NCI-H146 treated with DMSO at 0.1 percent for 48 hours (cell line): ENCODE measurements around the gene PACSIN2.

Experiments
- DNase-seq: peaks from one replicate; lab custom pipeline; 2025; ENCODE audit not compliant: unreplicated experiment; lab: John Stamatoyannopoulos, UW

Gene PACSIN2

DNA sequence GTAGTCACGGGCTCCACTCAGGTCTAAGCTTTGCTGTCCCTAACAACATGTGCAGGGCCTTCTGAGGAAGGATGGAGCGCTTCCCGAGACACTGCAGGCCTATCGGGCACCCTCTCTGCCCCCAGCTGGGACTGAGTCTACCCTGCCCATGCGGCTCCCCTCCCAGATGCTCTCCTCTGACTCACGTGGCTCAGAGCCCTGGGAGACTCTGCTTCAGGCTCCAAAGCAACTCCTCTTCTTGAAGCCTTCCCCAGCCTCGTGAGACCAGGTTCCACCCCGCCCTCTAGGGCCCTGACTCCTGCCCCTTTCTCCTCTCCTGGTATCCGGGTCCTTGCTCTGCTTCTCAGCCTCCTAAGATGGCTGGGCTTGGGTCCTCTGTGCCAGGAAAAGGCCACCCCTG is 129.5 kb downstream of the PACSIN2 start:
- DNase-seq: no peak

DNA sequence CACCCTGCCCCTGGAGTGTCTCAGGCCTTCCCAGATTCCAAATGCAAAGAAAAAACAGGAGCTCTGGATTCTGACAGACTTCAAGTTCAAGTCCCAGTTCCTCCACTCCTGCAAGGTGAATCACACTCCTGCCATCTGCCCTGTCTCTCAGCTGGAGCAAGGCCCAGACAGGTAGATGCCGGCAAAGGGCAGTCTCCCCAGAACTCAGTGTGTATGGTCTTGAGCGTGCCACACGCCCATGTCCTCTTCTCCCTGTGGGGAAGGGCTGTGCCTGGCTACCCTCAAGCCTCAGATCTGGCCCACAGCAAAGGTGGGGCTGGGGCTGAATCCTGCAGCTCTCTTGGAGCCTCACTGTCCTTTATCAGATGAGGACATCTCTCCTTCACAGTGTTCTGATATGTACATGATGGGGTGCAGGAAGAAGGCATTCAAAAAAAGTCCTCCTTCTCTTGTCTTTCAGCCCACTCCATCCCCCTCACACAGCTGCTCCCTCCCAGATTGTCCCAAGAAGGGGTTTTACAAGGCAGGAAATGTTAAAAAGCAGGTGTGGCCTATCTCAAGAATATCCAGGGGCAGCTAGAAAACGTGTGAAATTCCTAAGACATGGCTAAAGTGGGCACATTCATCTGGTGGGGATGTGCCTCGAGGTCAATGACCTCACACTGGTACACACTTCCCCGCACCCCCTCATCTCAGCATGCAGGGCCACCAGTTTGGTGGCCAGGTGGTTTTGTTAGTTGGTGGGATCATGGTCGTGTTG is 130.2 kb downstream of the PACSIN2 start:
- no peak for DNase-seq

DNA sequence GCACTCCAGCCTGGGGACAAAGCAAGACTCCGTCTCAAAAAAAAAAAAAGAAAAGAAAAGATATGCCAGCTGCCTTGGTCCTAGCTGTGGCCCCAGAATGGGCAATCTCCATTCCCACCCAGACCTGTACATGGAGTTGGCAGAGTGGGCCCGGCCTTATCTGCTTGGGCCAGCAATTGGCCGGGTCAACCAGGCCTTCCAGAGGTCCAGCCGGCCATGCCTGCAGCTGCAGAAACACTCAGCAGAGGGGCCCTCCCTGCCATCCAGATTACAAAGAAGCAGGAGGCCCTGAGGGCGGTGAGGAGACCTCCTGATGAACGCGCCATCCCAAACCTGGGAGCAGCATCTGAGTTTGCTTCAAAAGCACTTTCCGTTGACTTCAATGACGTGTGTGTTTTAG is 131.0 kb downstream of the PACSIN2 start:
- DNase-seq: no peak

- DNase-seq: no peak
Observed at GRCh38 chr22:42883121-42883520, 131.8 kb downstream of the PACSIN2 start.

DNA sequence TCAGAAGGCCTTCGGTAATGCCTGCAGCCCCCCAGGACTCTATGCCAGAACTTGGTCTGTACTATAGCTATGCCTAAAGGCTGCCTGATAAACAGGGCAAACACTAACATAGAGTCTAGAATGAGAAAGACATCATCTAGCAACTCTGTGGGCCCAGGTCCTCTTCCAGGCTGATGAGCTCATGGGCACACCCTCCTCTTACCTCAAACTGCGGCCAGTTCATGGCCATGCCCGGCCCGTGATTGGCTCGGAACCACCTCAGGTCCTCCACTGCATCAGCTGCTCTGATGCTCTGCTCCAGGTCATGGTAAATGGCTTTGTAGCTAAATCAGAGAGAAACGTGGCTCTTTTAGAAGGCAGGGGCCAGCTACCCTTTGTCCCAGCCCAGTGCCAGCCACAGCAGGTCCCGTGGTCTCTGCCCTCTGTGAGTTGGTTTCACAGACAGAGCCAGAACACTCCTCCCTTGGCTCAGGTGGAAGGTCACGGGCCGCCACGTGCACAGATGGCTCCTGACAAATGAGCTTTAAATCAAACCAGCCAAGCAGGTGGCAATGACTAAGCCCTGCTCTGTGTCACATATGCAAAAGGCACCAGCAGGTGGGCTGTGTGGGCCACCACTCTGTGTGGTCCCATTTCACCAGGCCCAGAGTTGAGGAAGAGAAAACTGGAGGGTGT is 132.8 kb downstream of the PACSIN2 start:
- no peak for DNase-seq

DNA sequence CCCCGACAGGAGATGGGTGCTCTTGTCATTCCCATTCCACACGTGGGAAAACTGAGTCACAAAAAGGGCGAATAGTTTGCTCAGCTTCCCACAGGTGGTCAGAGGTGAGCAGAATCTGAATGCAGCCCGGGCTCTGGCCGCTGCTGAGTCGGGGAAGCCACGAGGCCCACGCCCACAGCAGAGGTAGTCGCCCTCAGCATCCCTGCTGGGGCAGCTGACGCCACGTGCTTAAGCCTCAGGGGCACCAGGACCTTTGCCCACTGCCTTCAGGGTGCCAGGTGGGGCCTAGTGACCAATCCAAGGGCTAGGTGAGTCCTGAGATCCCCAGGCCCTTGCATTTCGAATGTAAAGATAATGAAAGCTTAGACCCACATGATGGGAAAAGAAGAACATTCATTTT is 133.7 kb downstream of the PACSIN2 start:
- DNase-seq: no peak

DNA sequence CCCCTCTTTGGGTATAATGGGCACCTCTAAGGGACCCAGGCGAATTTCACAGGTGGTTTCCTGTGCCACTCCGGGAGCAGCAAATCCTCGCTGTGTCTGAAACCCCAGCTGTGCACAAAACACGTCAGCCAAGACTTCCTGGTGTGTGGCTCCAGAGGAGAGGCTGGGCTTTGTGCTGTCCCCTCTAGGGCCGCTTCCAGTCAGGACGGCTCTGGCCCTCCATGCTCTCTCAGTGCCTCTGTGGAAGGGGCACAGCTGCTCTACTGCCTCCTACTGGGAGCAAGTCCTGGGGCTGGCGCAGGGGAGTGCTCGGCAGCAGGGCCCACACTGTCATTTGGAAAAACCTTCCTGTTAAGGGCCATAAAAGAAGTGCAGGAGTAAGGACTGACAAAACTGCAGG is 134.1 kb downstream of the PACSIN2 start:
- no peak for DNase-seq

- DNase-seq: peak; percentile 19
Observed at GRCh38 chr22:42879371-42880021, 135.5 kb downstream of the PACSIN2 start.

GRCh38 chr22:42878561-42879305 is 136.2 kb downstream of the PACSIN2 start:
- no peak for DNase-seq

GRCh38 chr22:42877597-42878340 is 137.2 kb downstream of the PACSIN2 start:
- no peak for DNase-seq

GRCh38 chr22:42877158-42877557 is 137.8 kb downstream of the PACSIN2 start:
- DNase-seq: no peak

GRCh38 chr22:42876041-42876440 is 138.9 kb downstream of the PACSIN2 start:
- DNase-seq: no peak

DNA sequence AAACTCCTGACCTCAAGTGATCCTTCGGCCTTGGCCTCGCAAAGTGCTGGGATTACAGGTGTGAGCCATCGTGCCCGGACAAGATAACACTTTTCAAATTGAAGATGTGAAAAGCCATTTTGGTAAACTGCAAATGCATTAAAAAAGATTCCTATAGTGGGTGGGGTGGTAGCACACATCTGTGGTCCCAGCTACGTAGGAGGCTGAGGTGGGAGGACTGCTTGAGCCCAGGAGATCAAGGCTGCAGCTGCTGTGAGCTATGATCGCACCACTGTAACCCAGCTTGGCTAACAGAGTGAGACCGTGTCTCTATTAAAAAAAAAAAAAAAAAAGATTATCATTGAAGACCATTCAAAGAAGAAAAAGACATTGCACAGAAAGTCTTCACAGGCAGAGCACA is 140.9 kb downstream of the PACSIN2 start:
- no peak for DNase-seq

GRCh38 chr22:42873356-42873755 is 141.6 kb downstream of the PACSIN2 start:
- DNase-seq: no peak

DNA sequence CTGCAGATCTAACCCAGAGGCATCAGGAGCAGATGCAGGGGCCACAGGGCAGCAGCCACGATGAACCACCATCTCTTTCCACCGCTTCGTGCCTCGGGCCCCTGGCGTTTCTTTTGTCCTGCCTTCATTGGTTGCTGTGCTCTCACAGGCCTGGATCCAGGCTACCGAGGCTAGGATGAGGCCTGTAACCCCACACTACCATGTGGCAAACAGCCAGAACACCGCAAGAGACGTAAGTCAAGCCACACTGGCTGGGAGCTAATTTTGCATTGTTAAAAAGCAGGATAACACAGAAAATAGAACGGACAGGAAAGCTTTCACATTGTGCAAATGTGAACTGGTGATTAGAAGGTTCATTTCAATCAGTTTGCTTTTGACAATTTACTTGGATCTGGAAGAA is 142.1 kb downstream of the PACSIN2 start:
- DNase-seq: no peak

DNA sequence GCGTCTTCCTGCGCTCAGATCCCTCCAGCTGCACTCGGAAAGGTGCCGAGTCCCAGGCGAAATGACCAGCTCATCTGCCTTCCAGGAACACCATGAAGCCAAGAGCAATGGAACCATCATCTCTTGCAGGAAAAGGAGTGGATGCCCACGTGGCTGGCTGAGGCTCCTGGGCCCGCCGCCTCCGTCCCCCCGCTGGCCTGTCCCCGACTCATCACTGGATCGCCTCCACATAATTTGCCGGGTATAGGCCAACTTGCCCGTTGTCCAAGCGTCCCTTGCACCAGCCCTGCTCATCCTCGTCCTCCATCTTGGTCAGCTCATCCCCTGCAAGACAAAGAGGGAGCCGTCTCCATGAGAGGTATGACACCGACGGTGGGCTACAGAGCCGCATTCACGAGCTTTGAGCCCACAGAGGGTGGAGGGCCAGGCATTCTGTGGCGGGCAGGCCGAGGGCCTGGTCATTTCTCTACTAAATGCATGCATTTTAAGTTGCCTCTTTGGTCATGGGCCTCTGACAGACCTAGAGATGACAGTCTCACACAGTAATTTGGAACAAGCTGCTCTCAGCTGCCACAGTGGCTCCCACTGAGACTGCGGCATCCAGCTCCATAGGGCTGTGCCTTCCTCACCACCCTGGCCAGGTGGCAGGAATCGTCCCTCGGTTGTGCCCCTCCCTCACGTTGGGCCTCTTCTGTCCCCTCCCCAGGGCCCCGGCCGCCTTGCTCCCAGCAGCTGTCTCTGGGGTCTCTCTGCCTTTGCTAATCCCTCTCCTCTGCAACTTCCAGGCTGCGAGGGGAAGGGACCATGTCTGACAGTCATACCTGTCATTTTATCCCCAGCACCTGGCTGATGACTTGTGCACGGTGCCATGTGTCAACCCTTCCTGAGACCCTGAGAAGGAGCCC is 143.6 kb downstream of the PACSIN2 start:
- no peak for DNase-seq

DNA sequence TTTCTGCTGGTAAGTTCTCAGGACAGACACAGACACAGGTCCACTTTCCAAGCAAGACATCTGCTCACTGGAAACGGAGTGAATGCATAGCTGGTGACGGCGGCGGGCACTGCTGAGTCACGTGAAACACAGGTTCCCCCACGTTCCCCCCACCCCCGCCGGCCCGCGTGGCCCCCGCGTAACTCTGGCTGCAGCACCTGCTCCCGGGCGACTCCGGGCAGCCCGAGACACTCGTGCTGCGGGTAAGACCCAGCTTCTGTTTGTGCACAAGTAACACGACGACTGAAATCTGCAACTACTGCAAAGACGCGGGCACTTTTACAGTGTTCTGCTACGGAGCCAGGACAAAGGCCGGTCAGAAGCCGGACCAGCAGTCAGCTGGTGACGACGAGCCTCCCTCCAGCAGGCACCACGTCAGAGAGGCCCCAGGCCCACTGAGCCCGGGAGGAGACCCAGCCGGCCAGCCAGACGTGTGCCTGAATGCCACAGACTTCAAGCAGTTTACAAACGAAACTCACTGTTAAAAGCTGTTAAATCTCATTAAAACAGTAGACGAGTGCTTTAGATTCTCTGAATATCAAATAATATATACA is 145.0 kb downstream of the PACSIN2 start:
- DNase-seq: no peak

GRCh38 chr22:42869463-42869862 is 145.5 kb downstream of the PACSIN2 start:
- DNase-seq: no peak

GRCh38 chr22:42868751-42869251 is 146.1 kb downstream of the PACSIN2 start:
- DNase-seq: no peak
